WTC11 (cell line): ENCODE measurements around the gene CENPN.

Experiments used
- ESRRA ChIP-seq: sonication (generic); formaldehyde crosslinking; IDR thresholded peaks from 2 replicates; pipeline ENCODE4 v1.8.1; 2022; ENCODE audit warnings: mild to moderate bottlenecking, missing genetic modification reagents, borderline replicate concordance
- IRF2 ChIP-seq: sonication (generic); formaldehyde crosslinking; IDR thresholded peaks from 2 replicates; pipeline ENCODE4 v1.8.0; 2022; ENCODE audit warnings: low read depth, missing genetic modification reagents, borderline replicate concordance
- TF ChIP-seq, protein P1 (sequence below): fragments of 200-600 bp; IDR thresholded peaks from 2 replicates; pipeline ENCODE4 v1.8.0; 2022; ENCODE audit warnings: antibody characterized with exemption
- TF ChIP-seq, protein P2 (sequence below): sonication (generic); formaldehyde crosslinking; IDR thresholded peaks from 2 replicates; pipeline ENCODE4 v1.8.0; 2022; ENCODE audit warnings: mild to moderate bottlenecking, missing genetic modification reagents

DNA sequence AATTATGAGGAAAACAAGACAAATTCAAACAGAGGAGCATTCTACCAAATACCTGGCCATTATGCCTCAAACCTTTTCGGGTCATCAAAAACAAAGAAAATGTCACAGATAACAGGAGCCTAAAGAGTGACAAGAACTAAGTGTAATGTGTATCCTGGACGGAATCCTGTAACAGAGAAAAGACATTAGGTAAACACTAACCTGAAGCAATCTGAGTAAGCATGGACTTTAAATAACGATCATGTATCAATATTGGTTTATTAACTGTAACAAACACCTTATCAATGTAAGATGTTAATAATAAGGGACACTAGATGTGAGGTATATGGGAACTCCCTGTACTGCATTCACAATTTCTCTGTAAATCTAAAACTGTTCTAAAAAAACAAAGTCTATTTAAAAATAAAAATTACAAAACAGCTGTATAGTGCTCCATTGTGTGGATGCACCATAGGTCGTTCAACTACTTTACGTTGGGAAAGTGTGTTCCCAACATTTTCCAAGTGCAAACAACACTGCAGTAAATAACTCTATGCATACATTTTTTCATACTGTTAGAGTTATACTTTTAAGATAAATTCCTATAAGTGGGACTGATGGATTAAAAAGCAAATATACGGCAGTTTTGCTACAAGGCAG, 15.1 kb upstream of the CENPN start:
- TF ChIP-seq, protein P1, sequence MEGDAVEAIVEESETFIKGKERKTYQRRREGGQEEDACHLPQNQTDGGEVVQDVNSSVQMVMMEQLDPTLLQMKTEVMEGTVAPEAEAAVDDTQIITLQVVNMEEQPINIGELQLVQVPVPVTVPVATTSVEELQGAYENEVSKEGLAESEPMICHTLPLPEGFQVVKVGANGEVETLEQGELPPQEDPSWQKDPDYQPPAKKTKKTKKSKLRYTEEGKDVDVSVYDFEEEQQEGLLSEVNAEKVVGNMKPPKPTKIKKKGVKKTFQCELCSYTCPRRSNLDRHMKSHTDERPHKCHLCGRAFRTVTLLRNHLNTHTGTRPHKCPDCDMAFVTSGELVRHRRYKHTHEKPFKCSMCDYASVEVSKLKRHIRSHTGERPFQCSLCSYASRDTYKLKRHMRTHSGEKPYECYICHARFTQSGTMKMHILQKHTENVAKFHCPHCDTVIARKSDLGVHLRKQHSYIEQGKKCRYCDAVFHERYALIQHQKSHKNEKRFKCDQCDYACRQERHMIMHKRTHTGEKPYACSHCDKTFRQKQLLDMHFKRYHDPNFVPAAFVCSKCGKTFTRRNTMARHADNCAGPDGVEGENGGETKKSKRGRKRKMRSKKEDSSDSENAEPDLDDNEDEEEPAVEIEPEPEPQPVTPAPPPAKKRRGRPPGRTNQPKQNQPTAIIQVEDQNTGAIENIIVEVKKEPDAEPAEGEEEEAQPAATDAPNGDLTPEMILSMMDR: no peak
- TF ChIP-seq, protein P2, sequence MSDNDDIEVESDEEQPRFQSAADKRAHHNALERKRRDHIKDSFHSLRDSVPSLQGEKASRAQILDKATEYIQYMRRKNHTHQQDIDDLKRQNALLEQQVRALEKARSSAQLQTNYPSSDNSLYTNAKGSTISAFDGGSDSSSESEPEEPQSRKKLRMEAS (CRISPR knock-in tag): no peak
- TF ChIP-seq IRF2 (CRISPR knock-in tag) (no peak), ESRRA (no peak)
